Gastrocnemius medialis (tissue), 4 donors: ENCODE measurements around the gene AVPR1B. TPM values are rescaled to one million over a fixed set of nuclear protein-coding genes. Genes with fewer than 3 reads are reported as not detected.

Experiments used
- ATAC-seq, 2 donors: fragments of 150-250 bp; one replicate each; pipeline ENCODE4 v1.9.1; 2016
- DNase-seq, 2 donors: peaks; one replicate each; pipeline ENCODE4 v3.0.0-alpha.2; 2019
- H3K27ac ChIP-seq, 4 donors: fragments of 200-600 bp; sonication (generic); 1 replicate in 1 of 4; 2 replicates in 3 of 4; pipeline ENCODE4 v1.5.1; 2016 to 2018; ENCODE audit warnings: mild to moderate bottlenecking in 2 of 4, moderate library complexity in 1 of 4
- H3K27me3 ChIP-seq, 3 donors: fragments of 200-600 bp; sonication (generic) in 2 of 3; 1 replicate in 1 of 3; 2 replicates in 2 of 3; pipeline versions ENCODE4 v1.5.1 to v1.6.0; 2016 to 2019; ENCODE audit warnings: mild to moderate bottlenecking in 1 of 3, moderate library complexity in 1 of 3
- H3K36me3 ChIP-seq, 2 donors: fragments of 200-600 bp; sonication (generic) in 1 of 2; one replicate each; pipeline ENCODE4 v1.5.1; 2017 to 2018
- H3K4me1 ChIP-seq, 2 donors: fragments of 200-600 bp; sonication (generic) in 1 of 2; one replicate each; pipeline ENCODE4 v1.5.1; 2016 to 2017; ENCODE audit warnings: mild to moderate bottlenecking in 2 of 2
- H3K4me3 ChIP-seq, 4 donors: fragments of 200-600 bp; sonication (generic) in 3 of 4; 1 replicate in 1 of 4; 2 replicates in 3 of 4; pipeline ENCODE4 v1.5.1; 2016 to 2019; ENCODE audit warnings: mild to moderate bottlenecking in 2 of 4
- H3K9me3 ChIP-seq, 3 donors: fragments of 200-600 bp; sonication (generic) in 2 of 3; 1 replicate in 1 of 3; 2 replicates in 2 of 3; pipeline ENCODE4 v1.5.1; 2016 to 2019
- POLR2A ChIP-seq, 2 donors: fragments of 450-650 bp; IDR thresholded peaks; one replicate each; pipeline ENCODE4 v1.6.1; 2017; ENCODE audit warnings: antibody characterized with exemption in 2 of 2, mild to moderate bottlenecking in 2 of 2, moderate library complexity in 2 of 2
- in situ Hi-C, 4 donors: fragments of 200-750 bp; cut with MboI; loops; one replicate each; pipeline versions ENCODE4 v1.15.0 to v1.8.0; 2017; ENCODE audit warnings: low sequenced_read_pairs in 4 of 4
- intact Hi-C: fragments of 100-400 bp; cut with DNase I; formaldehyde crosslinking; loops from one replicate; pipeline ENCODE4 v1.15.1; 2023; ENCODE audit warnings: low total_unique reads
- total RNA-seq, 4 donors: library from RNA; depleted of rRNA; stranded (reverse); fragments of >200 nt; gene quantifications; one replicate each; pipeline versions ENCODE4 v1.1.0 to v1.2.3, GENCODE V29; 2016
- TF ChIP-seq, protein P1 (sequence below), 5 experiments: fragments of 450-650 bp in 3 of 5; fragments of 200-600 bp in 2 of 5; sonication (generic) in 2 of 5; IDR thresholded peaks in 4 of 5; conservative IDR thresholded peaks in 1 of 5; 1 replicate in 4 of 5; 2 replicates in 1 of 5; pipeline ENCODE4 v1.5.1; 2016 to 2019; ENCODE audit warnings: antibody characterized with exemption in 5 of 5, mild to moderate bottlenecking in 3 of 5, moderate library complexity in 3 of 5

The AVPR1B gene
- total RNA-seq, 4 donors from 2014 or later = not detected

DNA sequence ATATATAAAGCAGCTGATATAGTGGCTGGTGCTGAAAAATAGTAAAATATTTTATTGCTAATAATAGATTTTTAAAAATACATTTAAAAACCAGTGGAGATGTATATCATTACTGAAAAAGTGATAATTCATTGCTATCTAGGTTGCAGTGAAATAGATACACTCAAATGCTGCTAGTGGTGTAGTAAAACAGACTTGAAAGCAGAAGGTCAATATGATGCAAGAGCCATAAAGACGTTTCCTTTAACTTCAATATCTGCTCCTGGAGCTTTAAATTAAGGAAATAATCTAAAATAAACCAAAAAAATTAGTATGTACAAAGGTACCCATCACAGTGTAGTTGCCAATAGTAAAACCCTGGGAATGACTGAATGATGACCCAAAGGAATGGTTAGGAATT lies 38.1 kb downstream of the AVPR1B start:
- H3K9me3 ChIP-seq = no peaks in the 10 kb centered on the region
- TF ChIP-seq POLR2A (IDR thresholded peaks at IDR 0.05) = no peak
- TF ChIP-seq, protein P1, sequence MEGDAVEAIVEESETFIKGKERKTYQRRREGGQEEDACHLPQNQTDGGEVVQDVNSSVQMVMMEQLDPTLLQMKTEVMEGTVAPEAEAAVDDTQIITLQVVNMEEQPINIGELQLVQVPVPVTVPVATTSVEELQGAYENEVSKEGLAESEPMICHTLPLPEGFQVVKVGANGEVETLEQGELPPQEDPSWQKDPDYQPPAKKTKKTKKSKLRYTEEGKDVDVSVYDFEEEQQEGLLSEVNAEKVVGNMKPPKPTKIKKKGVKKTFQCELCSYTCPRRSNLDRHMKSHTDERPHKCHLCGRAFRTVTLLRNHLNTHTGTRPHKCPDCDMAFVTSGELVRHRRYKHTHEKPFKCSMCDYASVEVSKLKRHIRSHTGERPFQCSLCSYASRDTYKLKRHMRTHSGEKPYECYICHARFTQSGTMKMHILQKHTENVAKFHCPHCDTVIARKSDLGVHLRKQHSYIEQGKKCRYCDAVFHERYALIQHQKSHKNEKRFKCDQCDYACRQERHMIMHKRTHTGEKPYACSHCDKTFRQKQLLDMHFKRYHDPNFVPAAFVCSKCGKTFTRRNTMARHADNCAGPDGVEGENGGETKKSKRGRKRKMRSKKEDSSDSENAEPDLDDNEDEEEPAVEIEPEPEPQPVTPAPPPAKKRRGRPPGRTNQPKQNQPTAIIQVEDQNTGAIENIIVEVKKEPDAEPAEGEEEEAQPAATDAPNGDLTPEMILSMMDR (IDR thresholded peaks at IDR 0.05 in 4 of 5, conservative IDR thresholded peaks at IDR 0.05 in 1 of 5) = no peak
- intact Hi-C loops = no loop called here
- no peak overlapping the region for H3K27ac ChIP-seq
- DNase-seq (no peak), ATAC-seq (no peak)
- H3K36me3 ChIP-seq = no peaks in the 10 kb centered on the region
- in situ Hi-C loops = no loop called here
- no peaks in the 10 kb centered on the region for H3K4me1 ChIP-seq
- no peak overlapping the region for H3K4me3 ChIP-seq
- no peaks in the 10 kb centered on the region for H3K27me3 ChIP-seq

DNA sequence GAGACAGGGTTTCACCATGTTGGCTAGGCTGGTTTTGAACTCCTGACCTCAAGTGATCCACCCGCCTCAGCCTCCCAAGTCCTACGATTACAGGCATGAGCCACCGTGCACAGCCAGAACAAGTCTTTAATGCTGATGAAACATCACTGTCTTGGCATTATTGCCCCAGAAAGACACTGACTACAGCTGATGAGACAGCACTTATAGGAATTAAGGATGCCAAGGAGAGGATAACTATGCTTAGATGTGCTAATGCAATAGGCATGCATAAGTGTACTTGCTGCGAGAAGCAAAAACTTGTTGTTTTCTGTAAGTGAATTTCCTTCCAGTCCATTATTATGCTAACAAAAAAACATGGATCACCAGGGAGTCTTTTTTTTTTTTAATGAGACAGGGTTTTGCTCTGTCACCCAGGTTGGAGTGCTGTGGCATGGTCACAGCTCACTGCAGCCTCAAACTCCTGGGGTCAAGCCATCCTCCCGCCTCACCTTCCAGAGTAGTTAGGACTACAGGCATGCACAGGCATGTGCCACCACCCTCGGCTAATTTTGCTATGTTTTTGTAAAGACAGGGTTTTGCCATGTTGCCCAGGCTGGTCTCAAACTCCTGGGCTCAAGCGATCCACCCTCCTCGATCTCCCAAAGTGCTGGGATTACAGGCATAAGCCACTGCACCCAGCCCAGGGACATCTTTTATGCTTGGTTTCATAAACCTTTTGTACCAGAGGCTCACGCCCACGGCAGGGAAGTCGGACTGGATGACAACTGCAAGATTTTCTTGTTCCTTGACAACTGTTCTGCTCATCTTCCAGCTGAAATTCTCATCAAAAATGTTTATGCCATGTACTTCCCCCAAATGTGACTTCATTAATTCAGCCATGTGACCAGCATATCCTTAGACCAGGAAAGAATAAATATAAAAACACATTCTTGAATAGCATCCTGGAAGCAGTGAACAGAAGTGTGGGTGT lies 41.1 kb downstream of the AVPR1B start:
- no peak overlapping the region for H3K27ac ChIP-seq
- no peaks in the 10 kb centered on the region for H3K9me3 ChIP-seq
- DNase-seq (no peak), ATAC-seq (no peak)
- H3K27me3 ChIP-seq = no peaks in the 10 kb centered on the region
- no peaks in the 10 kb centered on the region for H3K36me3 ChIP-seq
- TF ChIP-seq, protein P1 (IDR thresholded peaks at IDR 0.05 in 4 of 5, conservative IDR thresholded peaks at IDR 0.05 in 1 of 5) = no peak
- TF ChIP-seq POLR2A (IDR thresholded peaks at IDR 0.05) = no peak
- in situ Hi-C loops = no loop called here
- H3K4me1 ChIP-seq = no peaks in the 10 kb centered on the region
- H3K4me3 ChIP-seq = no peak overlapping the region
- intact Hi-C loops = no loop called here

DNA sequence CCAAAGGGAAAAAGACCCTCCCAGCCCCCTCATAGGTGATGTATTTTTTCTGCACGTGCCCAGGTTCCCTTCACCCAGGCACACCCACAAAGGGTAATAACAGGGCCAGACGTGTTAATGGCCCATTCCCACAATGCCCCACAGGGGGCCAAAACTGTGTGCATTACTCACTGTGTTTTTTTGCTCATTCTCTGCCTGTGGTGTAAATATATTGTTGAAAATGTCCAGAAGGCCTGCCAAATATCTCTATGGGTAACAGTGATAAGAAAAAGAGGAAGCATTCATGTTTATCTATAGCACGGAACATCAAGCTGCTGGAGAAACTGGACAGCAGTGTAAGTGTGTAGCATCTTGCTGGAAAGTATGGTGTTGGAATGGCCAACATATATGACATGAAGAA lies 42.3 kb downstream of the AVPR1B start:
- Histone ChIP-seq H3K27ac (no peak overlapping the region), H3K36me3 (no peaks in the 10 kb centered on the region), H3K27me3 (no peaks in the 10 kb centered on the region), H3K4me1 (no peaks in the 10 kb centered on the region), H3K9me3 (no peaks in the 10 kb centered on the region), H3K4me3 (no peak overlapping the region)
- no peak for ATAC-seq
- no peak for DNase-seq
- in situ Hi-C loops = no loop called here
- TF ChIP-seq POLR2A (IDR thresholded peaks at IDR 0.05) = no peak
- TF ChIP-seq, protein P1 (IDR thresholded peaks at IDR 0.05 in 4 of 5, conservative IDR thresholded peaks at IDR 0.05 in 1 of 5) = no peak
- intact Hi-C loops = no loop called here

DNA sequence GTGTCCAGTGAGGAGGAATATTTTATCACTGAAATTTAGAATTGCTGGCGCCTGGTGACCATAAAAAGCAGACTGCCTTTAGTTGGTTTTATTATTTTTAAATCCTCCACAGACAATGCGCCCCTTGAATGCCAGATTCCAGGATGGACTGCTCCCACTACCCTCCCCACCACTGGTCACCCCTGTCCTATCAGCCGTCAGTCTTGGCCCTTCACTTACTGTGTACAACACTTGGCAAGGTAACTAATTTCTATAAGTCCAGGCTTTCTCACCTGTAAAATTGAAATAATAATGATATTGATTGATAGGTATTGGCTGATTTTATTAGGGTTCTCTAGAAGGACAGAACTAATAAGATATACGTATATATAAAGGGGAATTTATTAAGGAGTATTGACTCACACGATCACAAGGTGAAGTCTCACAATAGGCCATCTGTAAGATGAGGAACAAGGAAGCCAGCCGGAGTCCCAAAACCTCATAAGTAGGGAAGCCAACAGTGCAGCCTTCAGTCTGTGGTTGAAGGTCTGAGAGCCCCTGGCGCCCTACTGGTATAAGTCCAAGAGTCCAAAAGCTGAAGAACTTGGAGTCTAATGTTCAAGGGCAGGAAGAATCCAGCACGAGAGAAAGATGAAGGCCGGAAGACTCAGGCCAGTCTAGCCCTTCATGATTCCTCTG lies 46.4 kb downstream of the AVPR1B start:
- ATAC-seq (no peak), DNase-seq (no peak)
- no peaks in the 10 kb centered on the region for H3K36me3 ChIP-seq
- no peak overlapping the region for H3K4me3 ChIP-seq
- no peak for TF ChIP-seq POLR2A (IDR thresholded peaks at IDR 0.05)
- TF ChIP-seq, protein P1 (IDR thresholded peaks at IDR 0.05 in 4 of 5, conservative IDR thresholded peaks at IDR 0.05 in 1 of 5) = no peak
- peaks cover 0 to 9% of the 10 kb centered on the region in 2 donors for H3K4me1 ChIP-seq
- no peaks in the 10 kb centered on the region for H3K27me3 ChIP-seq
- no peak overlapping the region for H3K27ac ChIP-seq
- no peaks in the 10 kb centered on the region for H3K9me3 ChIP-seq
- in situ Hi-C loops = no loop called here
- intact Hi-C loops = no loop called here
